Mucosa of rectum (tissue), 2 donors: Measurements from ENCODE around the gene HERC4.
"Not testable (repeated sequence)": the region's sequence is repeated elsewhere in the genome, so short reads cannot be mapped to it uniquely, and the experiment has no call there.

Experiments
- H3K27ac ChIP-seq, 2 donors: one replicate each; pipeline ENCODE4 v1.7.0; 2013; ENCODE audit warnings: inconsistent platforms in 2 of 2, low read depth in 2 of 2, low read length in 2 of 2
- H3K27me3 ChIP-seq, 2 donors: one replicate each; pipeline ENCODE4 v1.7.0; 2013; ENCODE audit warnings: low read length in 2 of 2; ENCODE audit not compliant: control insufficient read depth in 2 of 2, insufficient read depth in 2 of 2
- H3K36me3 ChIP-seq, 2 donors: one replicate each; pipeline ENCODE4 v1.7.0; 2013; ENCODE audit warnings: low read length in 2 of 2; ENCODE audit not compliant: control insufficient read depth in 2 of 2, insufficient read depth in 2 of 2
- H3K4me1 ChIP-seq, 2 donors: one replicate each; pipeline ENCODE4 v1.7.0; 2013; ENCODE audit warnings: low read length in 2 of 2, mild to moderate bottlenecking in 1 of 2; ENCODE audit not compliant: control insufficient read depth in 2 of 2, insufficient read depth in 2 of 2
- H3K4me3 ChIP-seq, 2 donors: one replicate each; pipeline ENCODE4 v1.7.0; 2013; ENCODE audit warnings: low read length in 2 of 2
- H3K9ac ChIP-seq, 2 donors: one replicate each; pipeline ENCODE4 v1.7.0; 2013; ENCODE audit warnings: low read length in 2 of 2, low read depth in 1 of 2, mild to moderate bottlenecking in 1 of 2
- H3K9me3 ChIP-seq, 2 donors: one replicate each; pipeline ENCODE4 v1.7.0; 2013; ENCODE audit warnings: low read length in 2 of 2; ENCODE audit not compliant: control insufficient read depth in 2 of 2
- donor health status: healthy.
- donor health status: Normal muscosa, but diverticular disease.

The HERC4 gene

DNA sequence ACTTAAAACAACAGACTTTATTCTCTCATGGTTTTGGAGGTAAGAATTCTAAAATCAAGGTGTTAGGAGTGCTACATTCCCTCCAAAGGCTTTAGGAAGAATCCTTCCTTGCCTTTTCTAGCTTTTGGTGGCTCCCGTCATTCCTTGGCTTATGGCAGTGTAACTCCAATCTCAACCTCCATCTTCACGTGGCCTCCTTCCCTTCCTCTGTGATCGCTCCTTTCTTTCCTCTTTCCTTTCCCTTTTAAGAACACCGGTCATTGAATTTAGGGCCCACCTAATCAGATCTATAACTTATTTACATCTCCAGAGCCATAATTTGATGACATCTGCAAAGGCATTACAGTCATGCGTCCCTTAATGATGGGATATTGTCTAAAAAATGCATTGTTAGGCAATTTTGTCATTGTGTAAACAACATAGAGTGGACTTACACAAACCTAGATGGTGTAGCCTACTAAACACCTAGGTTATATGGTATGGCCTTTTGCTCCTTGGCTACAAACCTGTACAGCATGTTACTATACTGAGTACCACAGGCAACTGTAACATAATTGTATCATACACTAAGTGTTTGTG, 5.9 kb upstream of the HERC4 start:
- Histone ChIP-seq H3K9me3 (no peaks in the 10 kb centered on the region), H3K27me3 (no peaks in the 10 kb centered on the region), H3K36me3 (no peaks in the 10 kb centered on the region), H3K27ac (no peak overlapping the region), H3K4me3 (no peak overlapping the region), H3K4me1 (no peaks in the 10 kb centered on the region), H3K9ac (no peak overlapping the region)

DNA sequence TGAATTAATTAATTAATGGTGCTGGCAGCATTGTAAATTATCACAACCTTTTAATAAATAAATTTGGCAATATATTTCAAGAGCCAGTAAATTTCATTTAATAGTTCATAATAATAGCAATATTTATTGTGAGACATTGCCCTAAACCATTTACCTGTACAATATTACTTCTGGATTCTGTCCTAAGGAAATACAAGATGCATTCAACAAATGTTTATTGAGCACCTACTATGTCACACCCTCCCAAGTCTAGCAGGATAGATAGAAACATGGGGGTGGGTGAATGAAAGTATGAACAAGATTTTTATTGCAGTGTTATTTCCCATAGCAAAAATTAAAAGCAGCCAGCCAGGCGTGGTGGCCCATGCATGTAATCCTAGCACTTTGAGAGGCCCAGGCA, 4.4 kb upstream of the HERC4 start:
- Histone ChIP-seq H3K4me1 (no peaks in the 10 kb centered on the region), H3K9ac (no peak overlapping the region), H3K4me3 (no peak overlapping the region), H3K27ac (no peak overlapping the region), H3K27me3 (no peaks in the 10 kb centered on the region), H3K9me3 (no peaks in the 10 kb centered on the region), H3K36me3 (no peaks in the 10 kb centered on the region)

DNA sequence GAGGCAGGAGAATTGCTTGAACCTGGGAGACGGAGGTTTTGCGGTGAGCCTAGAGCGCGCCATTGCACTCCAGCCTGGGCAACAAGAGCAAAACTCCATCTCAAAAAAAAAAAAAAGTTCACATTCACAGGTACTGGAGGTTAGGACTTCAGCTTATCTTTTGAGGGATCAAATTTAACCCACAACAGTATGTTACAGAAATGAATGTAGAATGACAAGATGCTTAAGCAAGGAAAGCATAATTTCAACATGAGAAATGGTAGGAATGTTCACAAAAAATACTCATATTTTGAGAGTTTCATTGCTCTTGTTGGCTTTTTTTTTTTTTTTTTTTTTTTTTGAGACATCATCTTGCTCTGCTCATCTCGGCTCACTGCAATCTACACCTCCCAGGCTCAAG, 1.9 kb upstream of the HERC4 start:
- Histone ChIP-seq H3K27me3 (no peaks in the 10 kb centered on the region), H3K36me3 (no peaks in the 10 kb centered on the region), H3K9ac (no peak overlapping the region), H3K4me3 (no peak overlapping the region), H3K27ac (no peak overlapping the region), H3K9me3 (no peaks in the 10 kb centered on the region), H3K4me1 (peaks cover 4% of the 10 kb centered on the region in 2 donors)

DNA sequence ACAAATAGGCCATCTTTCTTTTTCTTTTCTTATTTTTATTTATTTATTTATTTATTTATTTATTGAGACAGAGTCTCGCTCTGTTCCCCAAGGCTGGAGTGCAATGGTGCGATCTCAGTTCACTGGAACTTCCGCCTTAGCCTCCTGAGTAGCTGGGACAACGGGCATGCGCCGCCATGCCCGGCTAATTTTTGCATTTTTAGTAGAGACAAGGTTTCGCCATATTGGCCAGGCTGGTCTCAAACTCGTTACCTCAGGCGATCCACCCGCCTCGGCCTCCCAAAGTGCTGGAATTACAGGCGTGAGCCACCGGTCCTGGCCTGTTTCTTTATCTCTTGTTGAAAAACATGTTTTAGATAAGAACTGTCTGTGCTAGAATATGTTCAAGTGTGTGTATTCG, 998 bp upstream of the HERC4 start:
- H3K27me3 ChIP-seq, H3K4me1 ChIP-seq, H3K9me3 ChIP-seq, H3K4me3 ChIP-seq, H3K27ac ChIP-seq, H3K9ac ChIP-seq, H3K36me3 ChIP-seq: not testable (repeated sequence)

DNA sequence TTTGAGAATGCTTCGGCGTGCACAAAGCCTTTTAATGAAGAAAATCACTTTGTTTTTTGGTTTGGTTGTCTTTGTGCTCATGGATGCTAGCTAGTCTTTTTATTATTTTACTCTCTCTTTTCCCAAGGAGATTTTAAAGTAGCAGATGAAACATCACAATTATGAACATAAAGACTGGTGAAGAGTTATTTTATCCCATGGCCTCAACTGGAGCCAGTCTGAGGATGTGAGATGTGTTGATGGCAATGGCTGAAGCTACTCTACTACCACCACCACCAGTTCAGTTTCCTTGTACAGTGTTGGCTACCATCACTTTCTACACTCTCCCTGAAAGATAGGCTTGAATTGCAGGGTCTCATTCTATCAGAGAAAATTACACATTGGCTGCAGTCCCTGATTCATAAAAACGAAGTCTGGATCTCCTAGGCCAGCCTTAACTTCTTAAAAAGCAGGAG, 494 bp upstream of the HERC4 start:
- H3K36me3 ChIP-seq = peaks cover 0 to 3% of the 10 kb centered on the region in 2 donors
- H3K9ac ChIP-seq = peak overlapping the region; percentile 27 to 40
- peak overlapping the region; percentile 38 to 53 for H3K27ac ChIP-seq
- H3K27me3 ChIP-seq = no peaks in the 10 kb centered on the region
- peaks cover 9% of the 10 kb centered on the region in 2 donors for H3K4me1 ChIP-seq
- no peaks in the 10 kb centered on the region for H3K9me3 ChIP-seq
- H3K4me3 ChIP-seq = peak overlapping the region; percentile 53 to 65

DNA sequence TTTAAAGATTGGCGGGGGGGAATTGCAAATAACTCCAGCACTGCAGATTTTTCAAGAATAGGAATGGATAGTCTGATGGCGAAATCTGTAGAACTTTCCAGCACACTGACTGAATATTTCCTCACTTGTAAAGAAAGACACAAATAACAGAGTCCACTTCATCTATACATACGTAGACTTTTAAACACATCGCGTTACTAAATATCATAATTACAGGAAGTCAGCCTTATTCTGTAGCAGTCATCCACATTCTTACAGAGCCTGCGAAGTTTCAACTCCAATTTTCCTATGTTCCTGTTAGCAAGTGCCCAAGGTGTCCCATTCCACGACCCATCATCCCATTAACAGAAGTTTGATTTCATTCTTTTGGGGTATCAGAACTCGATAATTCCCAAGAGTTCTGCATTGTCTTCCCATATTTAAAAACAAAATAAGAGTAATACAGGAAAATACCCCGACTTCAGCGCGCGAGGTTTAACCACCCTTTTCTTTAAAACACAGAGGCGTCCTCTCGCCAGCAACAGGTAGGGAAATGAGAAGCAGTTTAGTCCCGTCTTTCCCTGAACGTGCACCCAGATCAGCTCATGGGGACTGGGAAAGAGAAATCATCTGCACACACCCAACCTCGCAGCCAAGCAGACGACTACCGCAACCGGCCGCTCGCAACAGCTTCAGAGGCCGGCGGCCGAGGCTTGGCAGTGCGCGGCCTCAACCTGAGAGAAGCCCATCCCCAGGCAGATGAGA, 880 bp downstream of the HERC4 start:
- H3K9me3 ChIP-seq = no peaks in the 10 kb centered on the region
- H3K27ac ChIP-seq = peak overlapping the region; percentile 99 to 100
- no peaks in the 10 kb centered on the region for H3K27me3 ChIP-seq
- peak overlapping the region; percentile 98 to 99 for H3K4me3 ChIP-seq
- peak overlapping the region; percentile 94 to 100 for H3K9ac ChIP-seq
- H3K36me3 ChIP-seq = peaks cover 3% of the 10 kb centered on the region in 2 donors
- peaks cover 9% of the 10 kb centered on the region in 2 donors for H3K4me1 ChIP-seq

DNA sequence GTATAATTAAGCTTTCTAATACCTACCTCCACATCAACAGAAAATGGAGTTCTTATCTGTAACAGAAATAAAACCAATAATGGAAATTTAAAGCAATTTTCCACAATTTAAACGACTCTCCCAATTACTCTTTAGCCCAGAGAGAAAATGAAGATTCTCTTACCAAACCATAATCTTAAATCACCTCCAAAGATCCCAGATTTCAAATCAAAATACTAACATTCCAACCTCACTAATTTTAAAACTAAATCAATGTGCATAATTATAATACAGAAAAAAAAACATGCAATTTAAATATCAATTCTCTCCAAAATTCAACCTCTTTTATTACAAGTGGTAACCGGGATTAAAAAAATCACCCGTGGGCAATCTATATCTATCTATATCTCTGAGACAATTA, 1.5 kb downstream of the HERC4 start:
- peak overlapping the region; percentile 99 to 100 for H3K27ac ChIP-seq
- peak overlapping the region; percentile 94 to 100 for H3K9ac ChIP-seq

DNA sequence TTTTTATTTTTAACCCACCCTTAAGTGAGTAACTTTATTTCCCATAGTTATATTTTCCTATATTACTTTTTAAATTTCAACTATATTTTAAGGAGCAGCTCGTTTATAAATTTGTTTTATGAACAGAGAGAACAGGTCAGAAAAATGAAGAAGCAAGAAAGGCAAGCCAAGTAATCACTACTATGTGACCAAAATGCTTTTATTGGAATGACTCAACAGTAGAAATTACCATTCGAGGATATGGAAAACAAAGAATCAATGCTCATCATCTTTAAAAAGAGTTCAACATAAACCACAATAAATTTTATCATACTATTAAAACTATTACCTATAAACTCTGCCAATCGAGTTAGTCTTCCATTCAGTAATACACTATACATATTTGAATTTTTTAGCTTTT, 7.6 kb downstream of the HERC4 start:
- Histone ChIP-seq H3K9me3 (no peaks in the 10 kb centered on the region), H3K4me1 (peaks cover 6 to 9% of the 10 kb centered on the region in 2 donors), H3K27me3 (no peaks in the 10 kb centered on the region), H3K4me3 (no peak overlapping the region), H3K36me3 (peaks cover 10 to 15% of the 10 kb centered on the region in 2 donors), H3K27ac (no peak overlapping the region), H3K9ac (no peak overlapping the region)

More for the DNA sequence above, 1.5 kb downstream of the HERC4 start:
- no peaks in the 10 kb centered on the region for H3K9me3 ChIP-seq
- H3K4me3 ChIP-seq = peak overlapping the region; percentile 98 to 99
- H3K4me1 ChIP-seq = peaks cover 9% of the 10 kb centered on the region in 2 donors
- peaks cover 3 to 4% of the 10 kb centered on the region in 2 donors for H3K36me3 ChIP-seq
- no peaks in the 10 kb centered on the region for H3K27me3 ChIP-seq

DNA sequence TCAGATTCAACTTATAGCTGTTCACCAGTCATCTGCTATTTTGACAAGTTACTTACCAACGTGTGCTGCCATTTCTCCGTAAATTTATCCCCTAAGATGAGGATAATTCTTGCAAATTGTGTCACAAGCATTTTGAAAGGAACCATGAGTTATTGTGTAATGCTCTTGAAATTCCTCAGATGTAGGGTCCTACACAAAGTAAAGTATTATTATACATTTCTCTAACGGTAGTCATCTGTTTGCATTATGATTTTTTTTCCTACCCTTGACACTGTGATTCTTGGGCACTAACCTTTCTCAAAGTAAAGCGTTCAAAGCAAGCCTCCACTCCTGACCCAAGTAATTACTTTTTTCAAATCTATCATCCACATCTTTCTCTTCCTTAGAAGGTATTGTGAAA, 8.1 kb downstream of the HERC4 start:
- H3K9ac ChIP-seq = no peak overlapping the region
- no peak overlapping the region for H3K4me3 ChIP-seq
- H3K27me3 ChIP-seq = no peaks in the 10 kb centered on the region
- H3K4me1 ChIP-seq = peaks cover 5% of the 10 kb centered on the region in 2 donors
- H3K36me3 ChIP-seq = peaks cover 10 to 15% of the 10 kb centered on the region in 2 donors
- H3K9me3 ChIP-seq = no peaks in the 10 kb centered on the region
- no peak overlapping the region for H3K27ac ChIP-seq

DNA sequence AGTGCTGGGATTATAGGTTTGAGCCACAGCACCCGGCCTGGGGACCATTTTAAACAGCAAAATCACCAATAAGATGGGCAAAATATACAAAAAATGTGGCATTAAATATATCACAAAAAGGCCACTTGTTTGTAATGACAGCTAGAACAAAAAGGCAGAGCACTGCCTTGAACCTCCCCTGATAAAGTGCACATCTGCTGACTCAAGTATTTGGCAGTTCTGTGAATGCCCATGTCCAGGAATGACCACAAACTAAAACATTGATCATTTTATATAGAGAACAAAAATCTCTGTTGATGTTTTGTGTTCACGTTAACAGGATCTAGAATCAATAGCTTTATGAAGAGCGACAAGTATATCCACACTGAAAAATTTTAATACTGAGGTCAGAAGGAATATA, 21.5 kb downstream of the HERC4 start:
- H3K36me3 ChIP-seq = peaks cover 0 to 7% of the 10 kb centered on the region in 2 donors
- no peaks in the 10 kb centered on the region for H3K4me1 ChIP-seq
- no peak overlapping the region for H3K27ac ChIP-seq
- no peaks in the 10 kb centered on the region for H3K27me3 ChIP-seq
- H3K9ac ChIP-seq = no peak overlapping the region
- H3K9me3 ChIP-seq = no peaks in the 10 kb centered on the region
- no peak overlapping the region for H3K4me3 ChIP-seq
